Activated T-cell treated with anti-CD3 and anti-CD28 coated beads for 48 hours (primary cell): ENCODE measurements around the gene SERBP1.
"Not testable (repeated sequence)": the region's sequence is repeated elsewhere in the genome, so short reads cannot be mapped to it uniquely, and the experiment has no call there.

ENCODE experiments used
- DNase-seq: peaks from one replicate; pipeline ENCODE4 v3.0.0-alpha.2; 2020; ENCODE audit warnings: low read depth

Gene SERBP1

GRCh38 chr1:67430358-67431155, at the start of gene SERBP1:
Gene SERBP1 (minus strand): TSS chr1:67430402. CDS start chr1:67430300, 102 bp downstream.
- DNase-seq = peak; percentile 92

DNA sequence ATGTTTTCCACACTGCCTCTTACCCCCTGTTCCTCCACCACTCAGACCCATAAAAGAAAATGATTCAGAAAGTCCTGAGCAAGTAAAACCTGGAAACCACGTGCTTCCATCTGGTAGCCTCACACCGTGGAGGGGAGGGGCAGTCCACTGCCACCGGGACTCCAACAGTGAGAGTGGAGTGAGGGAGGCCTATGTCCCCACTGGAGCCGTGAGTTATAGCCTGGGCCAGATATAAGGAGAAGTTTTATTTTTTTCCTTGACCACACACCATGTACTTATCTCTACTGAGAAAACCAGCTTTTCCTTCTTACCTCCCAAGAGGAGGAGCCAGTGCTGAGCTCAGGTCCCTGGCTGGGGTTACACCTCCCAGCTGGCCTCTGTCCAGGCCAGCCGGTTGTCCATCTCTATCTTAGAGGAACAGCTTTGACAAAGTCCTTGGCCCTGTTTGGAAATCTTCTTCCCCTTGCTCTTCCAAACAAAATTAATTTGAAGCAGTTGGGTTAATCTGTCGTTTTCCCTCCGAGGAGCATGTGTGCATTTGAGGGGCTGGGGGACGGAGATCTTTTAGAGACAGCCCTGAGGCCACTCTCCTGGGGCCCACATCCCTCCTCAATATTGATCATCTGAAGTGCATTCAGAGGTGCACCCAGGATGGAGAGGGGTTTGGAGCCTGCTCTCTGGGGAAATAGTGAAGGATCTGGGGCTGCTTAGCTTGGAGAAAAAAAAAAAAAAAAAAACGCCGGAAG, 49.1 kb upstream of the SERBP1 start:
- peak; percentile 21 for DNase-seq

DNA sequence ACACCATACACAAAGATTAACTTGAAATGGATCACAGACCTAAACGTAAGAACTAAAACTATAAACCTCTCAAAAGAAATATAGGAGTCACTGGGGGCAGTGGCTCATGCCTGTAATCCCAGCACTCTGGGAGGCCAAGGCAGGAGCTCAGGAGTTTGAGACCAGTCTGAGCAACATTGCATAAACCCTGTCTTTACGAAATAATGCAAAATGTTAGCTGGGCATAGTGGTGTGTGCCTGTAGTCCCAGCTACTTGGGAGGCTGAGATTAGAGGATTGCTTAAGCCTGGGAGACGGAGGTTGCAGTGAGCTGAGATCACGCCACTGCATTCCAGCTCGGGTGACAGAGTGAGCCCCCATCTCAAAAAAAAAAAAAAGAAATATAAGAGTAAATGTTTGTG, 46.7 kb upstream of the SERBP1 start:
- DNase-seq = no peak

DNA sequence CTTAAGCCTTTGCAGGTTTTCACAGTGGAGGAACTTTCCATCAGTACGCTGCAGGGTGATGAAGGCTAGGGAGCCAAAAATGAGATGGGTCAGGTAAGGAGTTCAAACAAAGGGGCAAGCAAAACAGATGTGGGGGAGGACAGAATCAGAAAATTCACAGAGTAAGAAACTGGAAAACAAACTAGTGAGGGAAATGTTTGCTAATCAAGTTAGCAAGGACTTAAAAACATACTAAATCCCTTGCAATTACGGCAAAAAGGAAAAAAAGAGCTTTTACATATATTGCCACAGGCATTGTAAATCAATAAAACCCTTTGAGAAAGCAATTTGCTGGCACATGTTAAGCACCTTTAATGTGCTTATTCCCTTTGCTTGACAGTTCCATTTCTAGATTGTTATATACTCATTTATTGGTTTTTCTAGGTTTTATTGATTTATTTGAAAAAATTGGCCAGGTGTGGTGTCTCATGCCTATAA, 45.8 kb upstream of the SERBP1 start:
- DNase-seq = no peak

DNA sequence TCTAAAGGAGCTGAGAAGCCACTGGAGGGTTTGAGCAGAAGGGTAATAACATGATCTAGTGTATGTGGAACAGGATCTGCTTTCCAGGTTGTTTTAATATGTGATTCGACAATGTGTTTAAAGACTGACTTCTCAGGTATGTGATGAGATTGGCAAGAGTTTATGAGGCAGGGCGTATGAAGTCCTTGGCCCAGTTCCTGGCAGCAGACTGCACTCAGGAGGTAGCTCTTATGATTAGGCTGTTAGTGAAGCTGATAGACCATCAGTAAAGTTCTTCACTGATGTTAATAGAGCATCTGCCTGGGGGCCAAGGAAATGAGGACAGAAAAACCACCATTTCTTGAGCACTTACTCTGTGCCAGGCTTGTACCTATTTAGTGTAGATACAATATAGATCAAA, 41.9 kb upstream of the SERBP1 start:
- DNase-seq = no peak

DNA sequence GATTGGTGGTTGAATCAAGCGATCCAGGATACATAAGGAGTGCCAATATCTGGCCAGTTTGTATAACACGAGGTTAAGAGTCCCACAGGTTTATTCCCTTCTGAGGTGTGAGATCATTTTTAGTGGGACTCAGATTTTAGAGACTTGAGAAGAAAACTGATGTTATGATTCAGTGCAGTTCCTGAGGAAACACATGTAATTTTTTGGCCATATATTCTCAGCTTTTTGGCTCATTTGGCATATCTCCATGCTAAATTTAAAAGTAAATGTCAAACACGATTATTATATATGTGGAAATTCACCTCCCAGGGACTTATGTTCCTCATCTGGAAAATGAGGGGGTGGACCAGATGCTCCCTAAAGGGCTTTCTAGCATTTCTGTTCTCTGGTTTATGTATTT, 39.2 kb upstream of the SERBP1 start:
- no peak for DNase-seq

GRCh38 chr1:67468066-67468718, 38.0 kb upstream of the SERBP1 start:
- DNase-seq = no peak

GRCh38 chr1:67465375-67465774, 35.2 kb upstream of the SERBP1 start:
- DNase-seq = no peak

DNA sequence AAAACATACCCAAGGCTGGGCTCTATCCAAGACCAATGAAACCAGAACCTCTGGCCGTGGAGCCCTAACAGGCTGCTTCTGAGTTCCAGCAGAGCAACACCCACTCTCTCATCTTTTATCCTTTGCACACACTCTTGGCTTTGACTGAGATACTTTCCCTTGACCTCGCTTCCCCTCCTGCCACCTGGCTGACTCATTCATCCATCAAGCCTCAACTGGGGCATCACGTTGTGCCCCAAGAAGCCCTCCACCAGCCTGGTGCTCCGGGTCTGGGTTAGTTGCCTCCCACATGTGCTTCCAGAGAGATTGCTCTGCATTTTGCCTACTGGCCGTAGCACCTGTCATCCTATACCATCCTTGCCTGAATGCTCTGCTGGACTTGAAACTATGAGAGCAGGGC, 34.5 kb upstream of the SERBP1 start:
- DNase-seq = no peak

DNA sequence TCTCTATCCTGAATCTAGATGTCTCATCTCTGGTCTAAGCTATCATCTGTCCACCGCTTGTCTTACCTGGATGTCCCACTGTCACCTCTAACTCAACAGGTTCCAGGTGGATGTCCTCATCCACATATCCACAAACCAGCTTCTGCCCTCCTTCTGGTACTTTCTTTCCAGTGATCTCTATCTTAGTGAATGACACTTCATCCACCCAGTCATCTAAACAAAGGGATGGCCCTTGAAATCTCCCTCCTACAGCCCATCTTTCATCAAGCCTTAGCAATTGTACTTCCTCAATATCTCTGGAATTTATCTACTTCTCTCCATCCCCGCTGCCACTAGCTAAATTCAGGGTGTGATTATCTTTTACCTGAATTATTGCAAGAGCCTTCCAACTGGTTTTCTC, 33.9 kb upstream of the SERBP1 start:
- no peak for DNase-seq

GRCh38 chr1:67463298-67463955, 33.2 kb upstream of the SERBP1 start:
- DNase-seq = no peak

DNA sequence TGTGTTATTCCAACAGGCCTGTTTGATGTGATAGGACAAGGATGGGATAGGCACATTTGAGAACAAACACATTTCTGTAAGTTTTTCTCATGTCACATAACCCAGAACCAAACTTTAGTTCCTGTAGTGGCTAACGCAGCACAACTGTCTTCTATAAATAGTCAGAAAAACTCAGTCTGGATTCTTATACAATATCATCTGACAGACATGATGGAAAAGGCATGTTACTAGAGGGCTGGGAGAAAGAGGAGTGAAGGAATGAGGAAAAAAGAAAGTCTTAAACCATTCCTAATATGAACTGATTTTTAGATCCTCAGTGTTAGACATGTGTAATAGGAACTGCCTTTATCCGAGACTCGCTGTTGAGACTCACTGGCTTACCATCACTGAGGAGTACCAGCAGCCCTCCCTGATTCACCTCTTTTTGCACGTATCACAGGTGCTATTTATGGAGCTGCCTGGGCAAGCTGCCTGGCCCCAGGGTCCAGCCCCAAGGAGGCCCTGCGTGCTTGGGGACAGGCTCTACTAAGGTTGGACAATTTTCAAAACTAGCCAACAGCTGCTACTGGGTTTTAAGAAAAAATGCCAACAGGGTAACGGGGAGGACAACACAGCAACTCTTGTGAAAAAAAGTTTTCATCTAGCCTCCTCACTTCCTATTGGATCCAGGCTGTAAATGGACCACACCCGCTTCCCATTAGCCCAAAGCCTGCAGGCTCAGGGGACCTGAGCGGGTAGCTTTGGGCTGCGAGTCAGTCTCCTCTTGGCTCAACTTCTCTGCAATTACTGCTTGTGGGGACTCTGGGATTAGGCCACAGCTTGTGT, 30.7 kb upstream of the SERBP1 start:
- DNase-seq = no peak

DNA sequence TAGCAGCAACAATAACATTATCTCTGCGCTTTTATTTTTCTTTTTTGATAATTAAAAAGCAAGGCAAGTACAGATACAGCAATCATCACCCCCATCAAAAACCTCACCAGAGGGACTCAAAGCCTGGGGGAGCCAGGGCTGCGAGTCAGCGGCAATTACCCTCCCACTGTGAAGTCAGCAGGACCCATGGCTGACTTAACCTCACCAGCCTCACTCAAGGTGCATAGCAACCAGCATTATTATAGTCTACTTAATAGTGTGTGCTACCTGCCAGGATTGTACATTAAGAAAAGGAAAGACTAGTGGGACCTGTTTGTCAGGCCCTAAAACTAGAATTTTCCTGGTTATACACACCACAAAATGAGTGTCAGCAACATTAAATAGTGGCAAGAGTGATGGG, 28.9 kb upstream of the SERBP1 start:
- DNase-seq = no peak

GRCh38 chr1:67458663-67459062, 28.5 kb upstream of the SERBP1 start:
- no peak for DNase-seq

GRCh38 chr1:67457247-67457646, 27.0 kb upstream of the SERBP1 start:
- DNase-seq = no peak

DNA sequence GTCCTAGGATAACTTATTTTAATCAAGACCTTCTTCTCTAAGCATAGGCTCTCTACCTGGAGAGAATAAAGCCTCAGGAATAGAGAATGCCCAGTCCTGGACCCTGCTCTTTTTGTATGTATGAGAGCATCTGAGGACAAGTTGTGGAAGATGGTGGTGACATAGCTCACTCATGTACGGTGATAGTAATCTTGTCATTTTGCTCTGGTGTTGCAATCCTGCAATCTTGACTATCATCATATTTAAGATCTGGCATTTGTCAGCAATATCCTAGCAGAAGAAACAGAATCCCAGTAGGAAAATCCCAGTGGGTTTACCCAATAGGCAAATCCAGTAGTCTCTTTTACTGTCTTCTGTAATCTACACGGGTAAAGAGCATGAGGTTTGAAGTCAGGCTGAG, 21.6 kb upstream of the SERBP1 start:
- DNase-seq = no peak

GRCh38 chr1:67451356-67451755, 21.2 kb upstream of the SERBP1 start:
- DNase-seq = no peak

GRCh38 chr1:67446893-67447292, 16.7 kb upstream of the SERBP1 start:
- DNase-seq = no peak

- DNase-seq = not testable (repeated sequence)
These were observed 15.8 kb upstream of the SERBP1 start for GRCh38 chr1:67446014-67446413.

DNA sequence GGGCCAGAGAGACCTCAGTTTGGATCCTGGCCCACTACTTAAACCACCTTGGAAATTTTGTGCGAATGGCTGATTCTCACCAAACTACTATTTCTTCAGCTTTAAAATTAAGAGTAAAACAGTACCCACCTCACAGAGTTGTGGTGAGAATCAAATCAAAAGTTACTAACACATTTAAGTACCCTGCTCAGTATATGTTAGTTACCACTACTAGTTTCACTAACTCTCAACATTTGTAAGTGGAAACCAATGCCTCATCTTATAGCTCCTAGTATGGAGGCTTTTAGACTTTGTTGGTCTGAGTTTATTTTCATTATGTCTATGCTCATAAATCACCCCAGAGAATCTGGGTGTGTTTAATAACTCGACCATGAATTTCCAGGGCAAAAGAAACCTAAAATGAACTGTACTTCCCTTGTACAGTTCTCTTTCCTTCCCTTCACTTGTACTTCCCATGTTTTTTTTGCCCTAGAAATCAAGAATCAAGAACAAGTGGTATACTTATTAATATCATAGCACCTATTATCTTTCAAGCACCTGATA, 11.6 kb upstream of the SERBP1 start:
- no peak for DNase-seq

DNA sequence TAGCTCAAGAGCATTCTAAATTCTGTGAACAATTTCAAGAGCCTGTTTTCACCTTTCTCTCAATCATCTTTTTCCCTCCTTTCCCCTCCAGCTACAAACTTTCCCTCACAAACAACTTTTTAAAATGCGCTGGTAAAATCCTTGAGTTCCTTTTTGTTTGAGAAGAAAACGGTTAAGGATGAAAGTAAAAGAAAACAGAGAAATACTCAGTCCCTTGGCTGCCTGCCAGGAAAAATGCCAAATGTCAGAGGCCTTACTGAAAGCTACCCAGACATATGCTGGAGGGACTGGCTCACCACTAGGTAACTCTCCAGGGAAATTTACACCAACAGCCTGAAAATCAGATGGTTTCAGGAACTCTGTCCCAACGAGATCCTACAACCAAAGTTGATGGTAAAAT, 11.0 kb upstream of the SERBP1 start:
- peak; percentile 24 for DNase-seq
